SK-N-SH (cell line): ENCODE measurements around the gene NHERF2. TPM values are rescaled to one million over a fixed set of nuclear protein-coding genes. Genes with fewer than 3 reads are reported as not detected.

Source experiments
- CTCF ChIA-PET: fragments of 300-600, 350-600 bp; formaldehyde crosslinking; extraction: SDS; loops from one replicate; lab custom pipeline; 2021; lab: Yijun Ruan, JAX
- POLR2A ChIA-PET: fragments of 350-600 bp; sonication (Branson Sonifier 250); formaldehyde crosslinking; extraction: SDS; loops from one replicate; lab custom pipeline; 2020; ENCODE audit warnings: antibody characterized with exemption, inconsistent platforms; lab: Yijun Ruan, JAX
- DNase-seq: peaks from one replicate; pipeline ENCODE4 v3.0.0; 2012
- H2AFZ ChIP-seq: fragments of 200-600 bp; sonication (generic); 2 replicates; pipeline ENCODE4 v1.8.1; 2016; ENCODE audit warnings: antibody characterized with exemption, mild to moderate bottlenecking, low read depth
- H3F3A ChIP-seq: fragments of 200-600 bp; sonication (generic); replicated peaks from 2 replicates; pipeline ENCODE3; 2016; ENCODE audit warnings: antibody characterized with exemption, mild to moderate bottlenecking; ENCODE audit not compliant: insufficient read depth
- H3K27ac ChIP-seq, 2 experiments: fragments of 200-500 bp in 1 of 2; fragments of 200-600 bp in 1 of 2; sonication (Bioruptor generic) in 1 of 2; sonication (generic), shearing (Covaris generic) in 1 of 2; 2 replicates each; pipeline versions ENCODE4 v1.5.1 to v1.6.1; 2014 to 2016; ENCODE audit warnings: low read depth in 2 of 2, inconsistent platforms in 1 of 2, low read length in 1 of 2, mild to moderate bottlenecking in 1 of 2, mixed read lengths in 1 of 2
- H3K27me3 ChIP-seq: fragments of 200-600 bp; sonication (generic), shearing (Covaris generic); 2 replicates; pipeline ENCODE4 v1.6.1; 2016; ENCODE audit warnings: mixed run types; ENCODE audit not compliant: insufficient read depth
- H3K36me3 ChIP-seq, 2 experiments: fragments of 200-500 bp in 1 of 2; fragments of 200-600 bp in 1 of 2; sonication (Bioruptor generic) in 1 of 2; sonication (generic) in 1 of 2; replicated peaks in 1 of 2; 2 replicates each; pipeline versions ENCODE3 to v1.5.1; 2014 to 2016; ENCODE audit warnings: low read length in 1 of 2, mild to moderate bottlenecking in 1 of 2; ENCODE audit not compliant: insufficient read depth in 2 of 2, control insufficient read depth in 1 of 2
- H3K4me1 ChIP-seq, 2 experiments: fragments of 200-500 bp in 1 of 2; fragments of 200-600 bp in 1 of 2; sonication (Bioruptor generic) in 1 of 2; sonication (generic), shearing (Covaris generic) in 1 of 2; 2 replicates each; pipeline versions ENCODE4 v1.5.1 to v1.6.1; 2014 to 2016; ENCODE audit warnings: low read depth in 1 of 2, low read length in 1 of 2, mixed run types in 1 of 2; ENCODE audit not compliant: insufficient read depth in 2 of 2, control insufficient read depth in 1 of 2
- H3K4me2 ChIP-seq: fragments of 200-600 bp; sonication (generic), shearing (Covaris generic); 2 replicates; pipeline ENCODE4 v1.6.1; 2017; ENCODE audit warnings: mixed run types
- H3K4me3 ChIP-seq, 2 experiments: fragments of 200-500 bp in 1 of 2; fragments of 200-600 bp in 1 of 2; sonication (Bioruptor generic) in 1 of 2; sonication (generic), shearing (Covaris generic) in 1 of 2; 2 replicates each; pipeline versions ENCODE4 v1.5.1 to v1.8.1; 2014 to 2016; ENCODE audit warnings: low read depth in 2 of 2, inconsistent platforms in 1 of 2, low read length in 1 of 2, mild to moderate bottlenecking in 1 of 2, mixed read lengths in 1 of 2, moderate library complexity in 1 of 2
- H3K79me2 ChIP-seq: fragments of 200-600 bp; sonication (generic); 2 replicates; pipeline ENCODE4 v1.8.1; 2017; ENCODE audit warnings: mild to moderate bottlenecking; ENCODE audit not compliant: insufficient read depth
- H3K9ac ChIP-seq: fragments of 200-600 bp; sonication (generic); 2 replicates; pipeline ENCODE4 v1.6.1; 2017; ENCODE audit warnings: mixed run types
- H3K9me2 ChIP-seq: fragments of 200-600 bp; sonication (generic); 2 replicates; pipeline ENCODE4 v1.6.1; 2017; ENCODE audit warnings: mixed run types
- H3K9me3 ChIP-seq: fragments of 200-600 bp; sonication (generic); 2 replicates; pipeline ENCODE4 v1.6.1; 2017; ENCODE audit warnings: mixed run types, mild to moderate bottlenecking, moderate library complexity
- H4K20me1 ChIP-seq: fragments of 200-600 bp; sonication (generic); 2 replicates; pipeline ENCODE4 v1.6.1; 2017; ENCODE audit warnings: mild to moderate bottlenecking, mixed run types; ENCODE audit not compliant: insufficient read depth
- ELF1 ChIP-seq: IDR thresholded peaks from 2 replicates; pipeline ENCODE4 v1.4.0; 2012
- FOXJ3 ChIP-seq: sonication (generic); formaldehyde crosslinking; IDR thresholded peaks from 2 replicates; pipeline ENCODE4 v1.5.1; 2020; ENCODE audit warnings: mild to moderate bottlenecking, missing genetic modification reagents
- IRF3 ChIP-seq: fragments of 150-350 bp; IDR thresholded peaks from 2 replicates; pipeline ENCODE4 v1.6.1; 2016; ENCODE audit warnings: mild to moderate bottlenecking, low read depth, low read length
- MXI1 ChIP-seq: IDR thresholded peaks from 2 replicates; pipeline ENCODE4 v1.6.1; 2012; ENCODE audit warnings: mild to moderate bottlenecking, low read depth, low read length, improper control_type of control experiment
- NFIC ChIP-seq: IDR thresholded peaks from 2 replicates; pipeline ENCODE4 v1.4.0; 2012; ENCODE audit warnings: borderline replicate concordance
- NRF1 ChIP-seq: IDR thresholded peaks from 2 replicates; pipeline ENCODE4 v1.6.1; 2012; ENCODE audit warnings: low read depth, mild to moderate bottlenecking, low read length
- RAD21 ChIP-seq: IDR thresholded peaks from 2 replicates; pipeline ENCODE4 v1.6.1; 2012; ENCODE audit warnings: mild to moderate bottlenecking, low read length
- SIN3A ChIP-seq: IDR thresholded peaks from 2 replicates; pipeline ENCODE4 v1.6.1; 2012; ENCODE audit warnings: low read depth, mild to moderate bottlenecking, low read length, moderate library complexity, borderline replicate concordance
- SMC3 ChIP-seq: IDR thresholded peaks from 2 replicates; pipeline ENCODE4 v1.6.1; 2012; ENCODE audit warnings: low read depth, low read length, improper control_type of control experiment
- TAF1 ChIP-seq: IDR thresholded peaks from 2 replicates; pipeline ENCODE4 v1.6.1; 2012; ENCODE audit warnings: low read depth, mild to moderate bottlenecking, low read length, moderate library complexity, borderline replicate concordance
- TEAD4 ChIP-seq: IDR thresholded peaks from 2 replicates; pipeline ENCODE4 v1.4.0; 2012; ENCODE audit warnings: mild to moderate bottlenecking, borderline replicate concordance; ENCODE audit not compliant: insufficient read depth
- USF1 ChIP-seq: IDR thresholded peaks from 2 replicates; pipeline ENCODE4 v1.4.0; 2012; ENCODE audit warnings: low read depth, borderline replicate concordance
- USF2 ChIP-seq: fragments of 150-350 bp; IDR thresholded peaks from 2 replicates; pipeline ENCODE4 v1.6.1; 2017; ENCODE audit warnings: antibody characterized with exemption, low read length, low read depth, borderline replicate concordance
- ZBTB33 ChIP-seq: IDR thresholded peaks from 2 replicates; pipeline ENCODE4 v1.4.0; 2012; ENCODE audit warnings: low read depth, borderline replicate concordance
- WGBS: methylation state at CpG from one replicate; pipeline ENCODE4 v1.1.6; 2017; ENCODE audit warnings: low lambda C conversion rate; 5-methylcytosine and 5-hydroxymethylcytosine counted together
- polyA plus RNA-seq, 3 experiments: library from polyadenylated mRNA; depleted of rRNA; stranded (reverse); fragments of >200 nt; gene quantifications; 2 replicates each; pipeline ENCODE4 v1.2.3, GENCODE V29; 2012

The NHERF2 gene
- polyA plus RNA-seq, 1 of the 3 experiments (the other 2 are of a cell fraction) = 53.8 TPM

GRCh38 chr16:2047330-2048115 is 20.8 kb downstream of the NHERF2 start, which contains the start of the genes NTHL1 and TSC2 (continued):
- peak; percentile 94 for TF ChIP-seq USF2
- no peak for TF ChIP-seq TEAD4
- TF ChIP-seq SMC3 = peak; percentile 32; the same call in 1 of the 2 replicates
- TF ChIP-seq ELF1 = peak; percentile 88
- peak; percentile 60; the same call in 1 of the 2 replicates for TF ChIP-seq SIN3A

GRCh38 chr16:2048116-2048543 is 21.4 kb downstream of the NHERF2 start:
- Histone ChIP-seq H3K9ac (peak overlapping the region; percentile 74), H3K4me2 (peak overlapping the region; percentile 98), H3K4me1 (peaks cover 4 to 20% of the 10 kb centered on the region in 2 experiments; a peak in 3 of 4 replicates), H3K27me3 (no peaks in the 10 kb centered on the region), H3F3A (no peaks in the 10 kb centered on the region), H3K4me3 (peak overlapping the region; percentile 71 to 76), H4K20me1 (no peaks in the 10 kb centered on the region), H3K9me3 (no peaks in the 10 kb centered on the region), H3K27ac (peak overlapping the region; percentile 33 to 39; a peak in 2 of 4 replicates), H3K9me2 (no peaks in the 10 kb centered on the region), H3K79me2 (peaks cover 53% of the 10 kb centered on the region), H2AFZ (peak overlapping the region; percentile 71), H3K36me3 (peaks cover 14 to 17% of the 10 kb centered on the region in 2 experiments)
- POLR2A ChIA-PET = interaction anchor here (0.9 to 2.1 kb wide), 14 partner anchors 9 to 421 kb away, joined by 3 to 12 read pairs (median 5); partner anchors contain the start of gene TRAF7
- WGBS = 0% methylated on average over 10 of the region's 30 CpGs
- no peak for DNase-seq
- CTCF ChIA-PET = interaction anchor here (0.9 to 5.8 kb wide), 9 partner anchors 14 to 105 kb away, joined by 3 to 43 read pairs (median 6); no protein-coding TSS in a partner anchor
- TF ChIP-seq SIN3A = 0 out of 2 replicates have a peak, but pooled peaks have one; percentile 4
- TF ChIP-seq MXI1 = 0 out of 2 replicates have a peak, but pooled peaks have one; percentile 9
- no peak for TF ChIP-seq USF2

GRCh38 chr16:2053211-2053610 is 26.5 kb downstream of the NHERF2 start:
- H3K36me3 ChIP-seq = peaks cover 17 to 46% of the 10 kb centered on the region in 2 experiments
- CTCF ChIA-PET = interaction anchor here (2.1 kb wide), 1 partner anchor 31 kb away, joined by 5 read pairs; no protein-coding TSS in a partner anchor
- WGBS = 92% methylated on average over 11 of the region's 21 CpGs
- TF ChIP-seq RAD21 (no peak), TAF1 (no peak), IRF3 (no peak), NFIC (no peak), USF1 (no peak), ZBTB33 (no peak), FOXJ3 (no peak), NRF1 (no peak), MXI1 (no peak)

More at GRCh38 chr16:2053211-2053610, 26.5 kb downstream of the NHERF2 start:
- Histone ChIP-seq H3K4me2 (no peak overlapping the region), H3K9me2 (no peaks in the 10 kb centered on the region), H2AFZ (no peak overlapping the region), H3K27ac (no peak overlapping the region), H3K27me3 (no peaks in the 10 kb centered on the region), H3K4me3 (no peak overlapping the region), H3K9me3 (no peaks in the 10 kb centered on the region), H3K4me1 (peaks cover 0 to 9% of the 10 kb centered on the region in 2 experiments; a peak in 2 of 4 replicates), H3K9ac (no peak overlapping the region), H4K20me1 (no peaks in the 10 kb centered on the region), H3K79me2 (peaks cover 37% of the 10 kb centered on the region), H3F3A (no peaks in the 10 kb centered on the region)
- no peak for DNase-seq
- POLR2A ChIA-PET = no interaction called here
